HAP-1 (cell line): Measurements from ENCODE around the gene MRPL47.

Experiments used
- DNase-seq, 2 experiments: peaks; one replicate each; pipeline ENCODE4 v3.0.0-alpha.2; 2016 to 2020; ENCODE audit warnings: low spot score in 2 of 2
- H3K27me3 ChIP-seq: fragments of 250-450 bp; sonication (Bioruptor Pico); 2 replicates; pipeline ENCODE4 v1.5.1; 2020; ENCODE audit warnings: low read depth, mild to moderate bottlenecking, moderate library complexity
- H3K36me3 ChIP-seq: fragments of 250-450 bp; sonication (Bioruptor Pico); replicated peaks from 2 replicates; pipeline ENCODE4 v1.5.1; 2020; ENCODE audit warnings: mild to moderate bottlenecking
- H3K4me1 ChIP-seq: fragments of 250-450 bp; sonication (Bioruptor Pico); 2 replicates; pipeline ENCODE4 v1.5.1; 2020; ENCODE audit warnings: mild to moderate bottlenecking
- H3K4me3 ChIP-seq: fragments of 250-450 bp; sonication (Bioruptor Pico); 2 replicates; pipeline ENCODE4 v1.5.1; 2020; ENCODE audit warnings: mild to moderate bottlenecking, moderate library complexity
- H3K9me3 ChIP-seq: fragments of 250-450 bp; sonication (Bioruptor Pico); 2 replicates; pipeline ENCODE4 v1.5.1; 2020; ENCODE audit warnings: mild to moderate bottlenecking, moderate library complexity
- in situ Hi-C: fragments of 300-500 bp; cut with MboI; formaldehyde crosslinking; loops from 3 replicates; pipeline ENCODE4 v1.14.3; 2020; ENCODE audit warnings: low sequenced_read_pairs, inconsistent platforms, mixed read lengths

MRPL47 gene

GRCh38 chr3:179613807-179614206 is 9.4 kb upstream of the MRPL47 start:
- H3K36me3 ChIP-seq, result peaks cover 16% of the 10 kb centered on the region
- no peaks in the 10 kb centered on the region for H3K9me3 ChIP-seq
- peaks cover 10% of the 10 kb centered on the region for H3K4me1 ChIP-seq
- no peaks in the 10 kb centered on the region for H3K27me3 ChIP-seq
- no peak overlapping the region for H3K4me3 ChIP-seq
- no peak for DNase-seq
- in situ Hi-C loops, result no loop called here

- no peak overlapping the region for H3K4me3 ChIP-seq
- no peaks in the 10 kb centered on the region for H3K27me3 ChIP-seq
- in situ Hi-C loops, result no loop called here
- no peak for DNase-seq
- peaks cover 6% of the 10 kb centered on the region; the same call in 1 of the 2 replicates for H3K36me3 ChIP-seq
- H3K9me3 ChIP-seq, result no peaks in the 10 kb centered on the region
- H3K4me1 ChIP-seq, result peaks cover 12% of the 10 kb centered on the region
These were observed 5.6 kb upstream of the MRPL47 start for GRCh38 chr3:179610066-179610465.

GRCh38 chr3:179608931-179609720 is 4.7 kb upstream of the MRPL47 start:
- in situ Hi-C loops, result no loop called here
- H3K4me1 ChIP-seq, result peaks cover 12% of the 10 kb centered on the region
- DNase-seq, result no peak
- no peaks in the 10 kb centered on the region for H3K27me3 ChIP-seq
- H3K4me3 ChIP-seq, result no peak overlapping the region
- H3K9me3 ChIP-seq, result no peaks in the 10 kb centered on the region
- peaks cover 9% of the 10 kb centered on the region; the same call in 1 of the 2 replicates for H3K36me3 ChIP-seq

GRCh38 chr3:179606534-179607085 is 2.2 kb upstream of the MRPL47 start:
- peaks cover 8% of the 10 kb centered on the region; the same call in 1 of the 2 replicates for H3K4me1 ChIP-seq

GRCh38 chr3:179603831-179604230 is 607 bp downstream of the MRPL47 start:
- H3K4me1 ChIP-seq, result peaks cover 8% of the 10 kb centered on the region; the same call in 1 of the 2 replicates
- in situ Hi-C loops, result no loop called here
- DNase-seq, result no peak
- peak overlapping the region; percentile 96 for H3K4me3 ChIP-seq
- no peaks in the 10 kb centered on the region for H3K27me3 ChIP-seq
- H3K36me3 ChIP-seq, result peaks cover 30% of the 10 kb centered on the region
- no peaks in the 10 kb centered on the region for H3K9me3 ChIP-seq

More at GRCh38 chr3:179606534-179607085, 2.2 kb upstream of the MRPL47 start:
- Histone ChIP-seq H3K4me3 (no peak overlapping the region), H3K27me3 (no peaks in the 10 kb centered on the region), H3K36me3 (peaks cover 15% of the 10 kb centered on the region), H3K9me3 (no peaks in the 10 kb centered on the region)
- DNase-seq, result no peak
- in situ Hi-C loops, result no loop called here

GRCh38 chr3:179603321-179603720 is 1.1 kb downstream of the MRPL47 start:
- H3K4me3 ChIP-seq, result peak overlapping the region; percentile 96
- no peak for DNase-seq
- in situ Hi-C loops, result no loop called here
- peaks cover 35% of the 10 kb centered on the region for H3K36me3 ChIP-seq
- H3K27me3 ChIP-seq, result no peaks in the 10 kb centered on the region
- no peaks in the 10 kb centered on the region for H3K9me3 ChIP-seq
- peaks cover 8% of the 10 kb centered on the region; the same call in 1 of the 2 replicates for H3K4me1 ChIP-seq

- in situ Hi-C loops, result no loop called here
- no peak for DNase-seq
- H3K27me3 ChIP-seq, result no peaks in the 10 kb centered on the region
- peaks cover 6% of the 10 kb centered on the region; the same call in 1 of the 2 replicates for H3K4me1 ChIP-seq
- H3K4me3 ChIP-seq, result no peak overlapping the region
- H3K36me3 ChIP-seq, result peaks cover 68% of the 10 kb centered on the region
- H3K9me3 ChIP-seq, result no peaks in the 10 kb centered on the region
These were observed 4.9 kb downstream of the MRPL47 start for GRCh38 chr3:179599531-179599930.

- H3K9me3 ChIP-seq, result no peaks in the 10 kb centered on the region
- peaks cover 91% of the 10 kb centered on the region for H3K36me3 ChIP-seq
- DNase-seq, result no peak
- H3K27me3 ChIP-seq, result no peaks in the 10 kb centered on the region
- peaks cover 10% of the 10 kb centered on the region for H3K4me1 ChIP-seq
- no peak overlapping the region for H3K4me3 ChIP-seq
- in situ Hi-C loops, result no loop called here
These were observed 13.1 kb downstream of the MRPL47 start for GRCh38 chr3:179591313-179591712.

- Histone ChIP-seq H3K9me3 (no peaks in the 10 kb centered on the region), H3K4me1 (peaks cover 10% of the 10 kb centered on the region), H3K27me3 (no peaks in the 10 kb centered on the region), H3K36me3 (peaks cover 90% of the 10 kb centered on the region), H3K4me3 (no peak overlapping the region)
- DNase-seq, result no peak
- in situ Hi-C loops, result no loop called here
These were observed 13.8 kb downstream of the MRPL47 start for GRCh38 chr3:179590669-179591068.

- H3K4me3 ChIP-seq, result no peak overlapping the region
- peaks cover 86% of the 10 kb centered on the region for H3K36me3 ChIP-seq
- DNase-seq, result no peak
- H3K4me1 ChIP-seq, result peaks cover 10% of the 10 kb centered on the region
- in situ Hi-C loops, result no loop called here
- H3K9me3 ChIP-seq, result no peaks in the 10 kb centered on the region
- no peaks in the 10 kb centered on the region for H3K27me3 ChIP-seq
These were observed 15.3 kb downstream of the MRPL47 start for GRCh38 chr3:179589143-179589542.

GRCh38 chr3:179580992-179581391 is 23.4 kb downstream of the MRPL47 start:
- peaks cover 68% of the 10 kb centered on the region for H3K36me3 ChIP-seq
- DNase-seq, result no peak
- no peak overlapping the region for H3K4me3 ChIP-seq
- no peaks in the 10 kb centered on the region for H3K4me1 ChIP-seq
- no peaks in the 10 kb centered on the region for H3K9me3 ChIP-seq
- H3K27me3 ChIP-seq, result no peaks in the 10 kb centered on the region
- in situ Hi-C loops, result no loop called here

- peaks cover 6% of the 10 kb centered on the region for H3K4me1 ChIP-seq
- no peak for DNase-seq
- no peaks in the 10 kb centered on the region for H3K9me3 ChIP-seq
- H3K36me3 ChIP-seq, result peaks cover 9% of the 10 kb centered on the region
- H3K4me3 ChIP-seq, result no peak overlapping the region
- in situ Hi-C loops, result loop anchor here (10.0 kb wide), 2 partner anchors 241 to 551 kb away; partner anchors contain the start of gene ZNF639
- no peaks in the 10 kb centered on the region; the same call in 1 of the 2 replicates for H3K27me3 ChIP-seq
These were observed 38.9 kb downstream of the MRPL47 start for GRCh38 chr3:179565496-179565895.

GRCh38 chr3:179563271-179563783 is 41.1 kb downstream of the MRPL47 start:
- no peaks in the 10 kb centered on the region for H3K9me3 ChIP-seq
- no peaks in the 10 kb centered on the region for H3K27me3 ChIP-seq
- H3K36me3 ChIP-seq, result no peaks in the 10 kb centered on the region
- H3K4me3 ChIP-seq, result peak overlapping the region; percentile 94
- H3K4me1 ChIP-seq, result peaks cover 6% of the 10 kb centered on the region
- peak; percentile 58 to 78 for DNase-seq
- in situ Hi-C loops, result loop anchor here (10.0 kb wide), 2 partner anchors 239 to 549 kb away; partner anchors contain the start of gene ZNF639
